ENCODE data around the gene PHLDB1.
A peak's percentile ranks its signal among the peaks of the same experiment; 100 is the strongest.
"Not testable (repeated sequence)": the region's sequence is repeated elsewhere in the genome, so short reads cannot be mapped to it uniquely, and the experiment has no call there.

The PHLDB1 gene

GRCh38 chr11:118607401-118608359, at the start of gene PHLDB1:
PHLDB1 (plus strand) TSS chr11:118607615; CDS start chr11:118613837, 6,222 bp downstream.
- DNase-seq (ENCODE audit: low spot score in 2 of 2) (peak in 1 of 2 donors; percentile 20), ATAC-seq (replicated peaks; ENCODE audit: extremely low read depth, poor library complexity, severe bottlenecking) (peak; percentile 12)
- peak within 1 kb of the TSS; percentile 72 for H3K4me3 Mint-ChIP-seq
- H3K27me3 Mint-ChIP-seq: no peaks in the 10 kb centered on the region
- peak within 1 kb of the TSS; percentile 71 for H3K27ac Mint-ChIP-seq (ENCODE audit: low read depth)
- H3K4me1 Mint-ChIP-seq: peaks cover 31% of the 10 kb centered on the region
- no peaks in the 10 kb centered on the region for H3K9me3 Mint-ChIP-seq
- peaks cover 11% of the 10 kb centered on the region for H3K36me3 Mint-ChIP-seq (ENCODE audit: insufficient read depth)

GRCh38 chr11:118560806-118561205, 46.6 kb upstream of the PHLDB1 start:
- Mint-ChIP-seq H3K27me3 (no peaks in the 10 kb centered on the region), H3K27ac (ENCODE audit: low read depth) (no peak overlapping the region), H3K36me3 (ENCODE audit: insufficient read depth) (peaks cover 6% of the 10 kb centered on the region), H3K4me1 (peaks cover 9% of the 10 kb centered on the region), H3K9me3 (no peaks in the 10 kb centered on the region), H3K4me3 (no peak overlapping the region)
- ATAC-seq (replicated peaks; ENCODE audit: extremely low read depth, poor library complexity, severe bottlenecking) (no peak), DNase-seq (ENCODE audit: low spot score in 2 of 2) (no peak)

- peak overlapping the region; percentile 81 for H3K27ac Mint-ChIP-seq (ENCODE audit: low read depth)
- no peak for DNase-seq (ENCODE audit: low spot score in 2 of 2)
- H3K4me1 Mint-ChIP-seq: peaks cover 13% of the 10 kb centered on the region
- H3K4me3 Mint-ChIP-seq: peak overlapping the region; percentile 85
- no peaks in the 10 kb centered on the region for H3K9me3 Mint-ChIP-seq
- H3K36me3 Mint-ChIP-seq (ENCODE audit: insufficient read depth): peaks cover 6% of the 10 kb centered on the region
- H3K27me3 Mint-ChIP-seq: no peaks in the 10 kb centered on the region
- no peak for ATAC-seq (replicated peaks; ENCODE audit: extremely low read depth, poor library complexity, severe bottlenecking)
These were observed 42.4 kb upstream of the PHLDB1 start for GRCh38 chr11:118565051-118565450.

GRCh38 chr11:118569670-118570069, 37.7 kb upstream of the PHLDB1 start:
- Mint-ChIP-seq H3K9me3 (no peaks in the 10 kb centered on the region), H3K4me1 (peaks cover 35% of the 10 kb centered on the region), H3K36me3 (ENCODE audit: insufficient read depth) (peaks cover 10% of the 10 kb centered on the region), H3K27ac (ENCODE audit: low read depth) (no peak overlapping the region), H3K4me3 (no peak overlapping the region), H3K27me3 (no peaks in the 10 kb centered on the region)
- ATAC-seq (replicated peaks; ENCODE audit: extremely low read depth, poor library complexity, severe bottlenecking) (no peak), DNase-seq (ENCODE audit: low spot score in 2 of 2) (no peak)

GRCh38 chr11:118570787-118571186, 36.6 kb upstream of the PHLDB1 start:
- H3K27ac Mint-ChIP-seq (ENCODE audit: low read depth): peak overlapping the region; percentile 90
- no peaks in the 10 kb centered on the region for H3K27me3 Mint-ChIP-seq
- ATAC-seq (replicated peaks; ENCODE audit: extremely low read depth, poor library complexity, severe bottlenecking): no peak
- H3K36me3 Mint-ChIP-seq (ENCODE audit: insufficient read depth): peaks cover 8% of the 10 kb centered on the region
- no peak for DNase-seq (ENCODE audit: low spot score in 2 of 2)
- H3K4me3 Mint-ChIP-seq: no peak overlapping the region
- peaks cover 38% of the 10 kb centered on the region for H3K4me1 Mint-ChIP-seq
- no peaks in the 10 kb centered on the region for H3K9me3 Mint-ChIP-seq

- H3K27me3 Mint-ChIP-seq; H3K36me3 Mint-ChIP-seq (ENCODE audit: insufficient read depth); ATAC-seq (replicated peaks; ENCODE audit: extremely low read depth, poor library complexity, severe bottlenecking); H3K9me3 Mint-ChIP-seq: not testable (repeated sequence)
- DNase-seq (ENCODE audit: low spot score in 2 of 2): peak; percentile 12 to 16
- peak overlapping the region; percentile 82 for H3K4me3 Mint-ChIP-seq
- peak overlapping the region; percentile 90 for H3K27ac Mint-ChIP-seq (ENCODE audit: low read depth)
- peaks cover 40% of the 10 kb centered on the region for H3K4me1 Mint-ChIP-seq
These were observed 35.7 kb upstream of the PHLDB1 start for GRCh38 chr11:118571701-118572060.

GRCh38 chr11:118572061-118572980, 35.1 kb upstream of the PHLDB1 start, which contains the start of gene ARCN1:
ARCN1 (plus strand) TSS chr11:118572409; CDS start chr11:118572548, 139 bp downstream.
- Mint-ChIP-seq H3K27ac (ENCODE audit: low read depth) (peak within 1 kb of the TSS; percentile 90), H3K9me3 (no peaks in the 10 kb centered on the region), H3K27me3 (no peaks in the 10 kb centered on the region), H3K36me3 (ENCODE audit: insufficient read depth) (peaks cover 10% of the 10 kb centered on the region), H3K4me1 (peaks cover 46% of the 10 kb centered on the region), H3K4me3 (peak within 1 kb of the TSS; percentile 82)
- peak; percentile 82 for ATAC-seq (replicated peaks; ENCODE audit: extremely low read depth, poor library complexity, severe bottlenecking)
- peak; percentile 53 to 65 for DNase-seq (ENCODE audit: low spot score in 2 of 2)

GRCh38 chr11:118572981-118573550, 34.3 kb upstream of the PHLDB1 start:
- ATAC-seq (replicated peaks; ENCODE audit: extremely low read depth, poor library complexity, severe bottlenecking): peak; percentile 29
- H3K27ac Mint-ChIP-seq (ENCODE audit: low read depth): peak overlapping the region; percentile 90

GRCh38 chr11:118574636-118575035, 32.8 kb upstream of the PHLDB1 start:
- Mint-ChIP-seq H3K27me3 (no peaks in the 10 kb centered on the region), H3K36me3 (ENCODE audit: insufficient read depth) (peaks cover 14% of the 10 kb centered on the region), H3K4me1 (peaks cover 56% of the 10 kb centered on the region), H3K9me3 (no peaks in the 10 kb centered on the region), H3K27ac (ENCODE audit: low read depth) (peak overlapping the region; percentile 75), H3K4me3 (peak overlapping the region; percentile 54)
- no peak for ATAC-seq (replicated peaks; ENCODE audit: extremely low read depth, poor library complexity, severe bottlenecking)
- DNase-seq (ENCODE audit: low spot score in 2 of 2): no peak

More at GRCh38 chr11:118572981-118573550, 34.3 kb upstream of the PHLDB1 start:
- peak in 1 of 2 donors; percentile 14 for DNase-seq (ENCODE audit: low spot score in 2 of 2)
- Mint-ChIP-seq H3K27me3 (no peaks in the 10 kb centered on the region), H3K9me3 (no peaks in the 10 kb centered on the region), H3K36me3 (ENCODE audit: insufficient read depth) (peaks cover 14% of the 10 kb centered on the region), H3K4me3 (peak overlapping the region; percentile 82), H3K4me1 (peaks cover 51% of the 10 kb centered on the region)

- H3K36me3 Mint-ChIP-seq (ENCODE audit: insufficient read depth): peaks cover 20% of the 10 kb centered on the region
- not testable (repeated sequence) for H3K27me3 Mint-ChIP-seq; H3K27ac Mint-ChIP-seq (ENCODE audit: low read depth); H3K9me3 Mint-ChIP-seq; DNase-seq (ENCODE audit: low spot score in 2 of 2); H3K4me3 Mint-ChIP-seq; ATAC-seq (replicated peaks; ENCODE audit: extremely low read depth, poor library complexity, severe bottlenecking)
- H3K4me1 Mint-ChIP-seq: peaks cover 55% of the 10 kb centered on the region
These were observed 29.4 kb upstream of the PHLDB1 start for GRCh38 chr11:118577995-118578394.

GRCh38 chr11:118581057-118581456, 26.4 kb upstream of the PHLDB1 start:
- Mint-ChIP-seq H3K36me3 (ENCODE audit: insufficient read depth) (peaks cover 47% of the 10 kb centered on the region), H3K27ac (ENCODE audit: low read depth) (no peak overlapping the region), H3K27me3 (no peaks in the 10 kb centered on the region), H3K4me1 (peaks cover 30% of the 10 kb centered on the region), H3K4me3 (no peak overlapping the region), H3K9me3 (no peaks in the 10 kb centered on the region)
- DNase-seq (ENCODE audit: low spot score in 2 of 2) (no peak), ATAC-seq (replicated peaks; ENCODE audit: extremely low read depth, poor library complexity, severe bottlenecking) (no peak)

GRCh38 chr11:118587952-118588351, 19.5 kb upstream of the PHLDB1 start:
- peaks cover 84% of the 10 kb centered on the region for H3K36me3 Mint-ChIP-seq (ENCODE audit: insufficient read depth)

More at GRCh38 chr11:118587952-118588351, 19.5 kb upstream of the PHLDB1 start:
- Mint-ChIP-seq H3K27ac (ENCODE audit: low read depth) (no peak overlapping the region), H3K4me3 (no peak overlapping the region), H3K9me3 (no peaks in the 10 kb centered on the region), H3K27me3 (no peaks in the 10 kb centered on the region), H3K4me1 (no peaks in the 10 kb centered on the region)
- ATAC-seq (replicated peaks; ENCODE audit: extremely low read depth, poor library complexity, severe bottlenecking) (no peak), DNase-seq (ENCODE audit: low spot score in 2 of 2) (no peak)
